Neural progenitor cell (in vitro differentiated cells): ENCODE measurements around the gene ACMSD.

ENCODE experiments used
- CTCF ChIP-seq: fragments of 200-600 bp; sonication (generic); IDR thresholded peaks from 2 replicates; pipeline ENCODE4 v1.5.1; 2017; ENCODE audit warnings: antibody characterized with exemption, mild to moderate bottlenecking
- EZH2 ChIP-seq: fragments of 200-600 bp; sonication (generic); IDR thresholded peaks from 2 replicates; pipeline ENCODE4 v1.6.1; 2017; ENCODE audit warnings: antibody characterized with exemption, mild to moderate bottlenecking, moderate library complexity
- EZH2phosphoT487 ChIP-seq: fragments of 200-600 bp; sonication (generic); IDR thresholded peaks from 2 replicates; pipeline ENCODE4 v1.6.1; 2017; ENCODE audit warnings: antibody characterized with exemption

- no peak for TF ChIP-seq CTCF
- TF ChIP-seq EZH2 = no peak
- no peak for TF ChIP-seq EZH2phosphoT487
Measured at GRCh38 chr2:134823431-134823830, 15.0 kb upstream of the ACMSD start.
